ENCODE data around the gene UBE3B.

GRCh38 chr12:109440851-109441490 is 36.5 kb upstream of the UBE3B start:
- no peak for TF ChIP-seq CTCF (IDR thresholded peaks at IDR 0.05)
- TF ChIP-seq POLR2A (IDR thresholded peaks at IDR 0.05), result no peak
- TF ChIP-seq EP300 (IDR thresholded peaks at IDR 0.05), result no peak
